Measurements from ENCODE around the gene RLN1. TPM values are rescaled to one million over a fixed set of nuclear protein-coding genes. Genes with fewer than 3 reads are reported as not detected.

The RLN1 gene
- total RNA-seq: under 1 TPM in 1 of 2 donors, not detected in 1; 0.67 TPM

GRCh38 chr9:5338992-5339981, at the start of gene RLN1:
RLN1 (minus strand) TSS chr9:5339876; CDS start chr9:5339746, 130 bp downstream.

GRCh38 chr9:5303840-5304795, 35.6 kb downstream of the RLN1 start, which contains the start of gene RLN2:
RLN2 (minus strand) TSS chr9:5304716; CDS start chr9:5304580, 136 bp downstream.

Small RNA genes lying within 50 kb of the gene (small RNA-seq; reads per million reads assigned to genes)
- 0 reads per million in 2 donors for gene AL135786.1
- 0 reads per million in 2 donors for gene HMGN2P31

Other genes with a start within 250 kb of the RLN1 start
- gene INSL6, start 154.2 kb downstream of the RLN1 start, total RNA-seq: not detected
- under 1 TPM in 1 of 2 donors, not detected in 1; 0.34 TPM for gene INSL4, start 108.5 kb downstream of the RLN1 start, total RNA-seq
- gene RLN2, start 35.2 kb downstream of the RLN1 start, total RNA-seq: under 1 TPM; 0.33 to 0.69 TPM
- gene PLGRKT, start 98.0 kb upstream of the RLN1 start, total RNA-seq: 10 to 100 TPM; 22.0 to 26.2 TPM
- 1 to 10 TPM; 4.0 to 4.5 TPM for gene CD274, start 110.7 kb upstream of the RLN1 start, total RNA-seq
- 1 to 10 TPM; 6.3 to 9.6 TPM for gene PDCD1LG2, start 170.7 kb upstream of the RLN1 start, total RNA-seq

All from melanocyte of skin (primary cell).